WERI-Rb-1 (cell line): ENCODE data around the gene TMIGD2.
A peak's percentile ranks its signal among the peaks of the same experiment; 100 is the strongest.
"Not testable (repeated sequence)": the region's sequence is repeated elsewhere in the genome, so short reads cannot be mapped to it uniquely, and the experiment has no call there.

Experiments
- DNase-seq: peaks from one replicate; pipeline ENCODE4 v3.0.0-alpha.2; 2020
- H3K27ac ChIP-seq: fragments of 250-450 bp; sonication (Bioruptor Pico); 2 replicates; pipeline ENCODE4 v1.5.1; 2020; ENCODE audit warnings: mild to moderate bottlenecking, moderate library complexity
- H3K27me3 ChIP-seq: fragments of 250-450 bp; sonication (Bioruptor Pico); 2 replicates; pipeline ENCODE4 v1.5.1; 2021; ENCODE audit warnings: mild to moderate bottlenecking, low read depth, moderate library complexity; ENCODE audit not compliant: insufficient read depth, severe bottlenecking
- H3K36me3 ChIP-seq: fragments of 250-450 bp; sonication (Bioruptor Pico); 2 replicates; pipeline ENCODE4 v1.5.1; 2020; ENCODE audit warnings: mild to moderate bottlenecking, moderate library complexity
- H3K4me3 ChIP-seq: 2 replicates; pipeline ENCODE4 v1.5.1; 2011; ENCODE audit warnings: low read depth, mild to moderate bottlenecking, control low read depth, low read length
- H3K9me3 ChIP-seq: fragments of 250-450 bp; sonication (Bioruptor Pico); 2 replicates; pipeline ENCODE4 v1.5.1; 2021; ENCODE audit warnings: mild to moderate bottlenecking, moderate library complexity; ENCODE audit not compliant: severe bottlenecking
- CTCF ChIP-seq: IDR thresholded peaks from 2 replicates; pipeline ENCODE4 v1.5.1; 2011; ENCODE audit warnings: low read depth, mild to moderate bottlenecking, control low read depth, inconsistent platforms, low read length

The TMIGD2 gene

GRCh38 chr19:4257025-4257424 lies 45.2 kb downstream of the TMIGD2 start:
- H3K36me3 ChIP-seq, result peaks cover 47% of the 10 kb centered on the region
- no peak for TF ChIP-seq CTCF
- peaks cover 3% of the 10 kb centered on the region for H3K9me3 ChIP-seq
- no peaks in the 10 kb centered on the region for H3K27me3 ChIP-seq
- no peak overlapping the region for H3K4me3 ChIP-seq
- no peak for DNase-seq
- no peak overlapping the region for H3K27ac ChIP-seq

GRCh38 chr19:4256563-4256962 lies 45.6 kb downstream of the TMIGD2 start:
- no peak overlapping the region for H3K4me3 ChIP-seq
- H3K36me3 ChIP-seq, result peaks cover 49% of the 10 kb centered on the region
- no peaks in the 10 kb centered on the region for H3K27me3 ChIP-seq
- peaks cover 3% of the 10 kb centered on the region for H3K9me3 ChIP-seq
- TF ChIP-seq CTCF, result peak; percentile 65
- DNase-seq, result no peak
- no peak overlapping the region for H3K27ac ChIP-seq

GRCh38 chr19:4246767-4247593 lies 55.2 kb downstream of the TMIGD2 start, which contains the start of gene YJU2:
Gene YJU2, plus strand, starts transcription at chr19:4247080. Its CDS starts 67 bp downstream, at chr19:4247147.
- H3K27ac ChIP-seq, result peak within 1 kb of the TSS; percentile 92
- peaks cover 24% of the 10 kb centered on the region for H3K36me3 ChIP-seq
- peak within 1 kb of the TSS; percentile 87 for H3K4me3 ChIP-seq
- no peaks in the 10 kb centered on the region for H3K27me3 ChIP-seq
- peaks cover 7% of the 10 kb centered on the region for H3K9me3 ChIP-seq
- peak; percentile 99 for DNase-seq
- TF ChIP-seq CTCF, result peak; percentile 37; the same call in 1 of the 2 replicates

GRCh38 chr19:4245938-4246337 lies 56.3 kb downstream of the TMIGD2 start:
- not testable (repeated sequence) for H3K27ac ChIP-seq, DNase-seq, H3K27me3 ChIP-seq, H3K4me3 ChIP-seq
- peaks cover 16% of the 10 kb centered on the region for H3K36me3 ChIP-seq
- H3K9me3 ChIP-seq, result peaks cover 15% of the 10 kb centered on the region
